ENCODE measurements around the gene RAX2. TPM values are rescaled to one million over a fixed set of nuclear protein-coding genes. Genes with fewer than 3 reads are reported as not detected.

Gene RAX2
- total RNA-seq = not detected in 2 replicates

DNA sequence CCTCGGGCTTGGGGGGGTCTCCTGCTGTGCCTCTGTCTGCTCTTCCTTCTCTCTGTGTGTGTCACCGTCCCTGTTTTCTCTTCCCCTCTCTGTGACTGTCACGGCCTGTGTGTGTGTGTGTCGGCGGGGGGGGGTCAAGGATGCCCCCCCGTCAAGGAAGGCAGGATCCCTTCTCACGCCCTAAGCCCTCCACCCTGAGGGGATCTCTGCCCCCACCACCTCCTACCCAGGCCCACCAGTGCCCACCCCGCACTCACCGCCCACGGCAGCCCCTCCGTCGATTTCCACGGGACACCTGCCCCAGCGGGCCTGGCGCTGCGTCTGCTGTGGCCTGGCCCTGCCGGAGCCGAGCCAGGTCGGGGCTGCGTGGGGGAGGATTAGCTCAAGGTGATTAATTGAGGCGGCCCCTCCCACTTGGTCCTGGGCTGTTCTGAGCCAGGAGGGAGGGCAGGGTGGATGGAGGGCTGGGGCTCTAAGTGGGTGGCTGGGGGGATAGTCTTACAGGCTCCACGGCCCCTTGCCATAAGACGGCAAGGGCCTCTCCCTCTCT is at the start of gene RAX2:
Gene RAX2 (minus strand): TSS at position 323 of the 550 bp plus-strand sequence. CDS start 486 bp downstream, outside the sequence.

DNA sequence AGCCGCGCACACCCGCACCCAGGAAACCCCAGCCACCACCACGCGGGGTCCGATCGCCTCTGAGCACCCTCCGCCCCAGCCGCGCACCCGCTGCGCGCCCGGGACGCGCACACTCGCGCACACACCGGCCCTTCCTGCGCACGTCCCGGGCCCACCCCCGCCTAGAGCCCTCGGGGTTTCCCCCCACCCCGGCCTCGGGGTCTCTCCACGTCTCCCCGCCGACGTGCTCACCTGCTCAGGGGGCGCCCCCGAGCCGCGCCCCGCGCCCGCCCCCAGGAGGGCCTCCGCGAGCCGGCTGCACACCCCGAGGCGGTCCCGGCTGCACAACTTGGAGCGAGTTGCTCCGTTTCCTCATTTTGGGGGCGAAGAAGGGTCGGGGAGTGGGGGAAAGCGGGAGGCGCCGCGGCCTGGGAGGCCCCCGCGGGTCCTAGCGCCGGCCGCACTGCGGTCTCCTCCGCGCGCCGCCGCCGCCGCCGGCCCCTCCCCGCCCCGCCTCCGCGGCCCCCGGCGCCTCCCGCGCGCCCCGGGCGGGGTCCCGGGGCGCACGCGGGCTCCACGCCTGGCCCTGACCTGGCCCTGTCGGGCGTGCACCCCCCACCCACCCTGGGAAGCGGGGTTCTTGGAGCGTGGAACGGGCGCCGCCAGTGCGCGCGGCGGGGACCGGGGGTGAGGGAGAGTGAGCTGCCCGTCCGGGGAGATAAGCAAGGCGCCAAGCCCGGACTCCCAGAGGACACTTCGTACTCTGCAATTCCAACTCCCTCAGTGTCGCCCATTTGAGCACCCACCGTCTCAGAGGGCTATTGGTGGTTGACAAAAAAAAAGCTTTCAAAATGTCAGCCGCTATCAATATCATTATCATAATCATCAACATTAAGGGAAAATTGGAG is 14.2 kb upstream of the RAX2 start, which contains the start of gene MATK:
Gene MATK (minus strand): TSS at position 444 of the 887 bp plus-strand sequence. CDS start 1,246 bp downstream, outside the sequence.

GRCh38 chr19:3762501-3763459 is 9.2 kb downstream of the RAX2 start, which contains the start of gene MRPL54:
MRPL54 (plus strand) TSS chr19:3762682; CDS start chr19:3762701, 19 bp downstream.

GRCh38 chr19:3761382-3762129 is 10.5 kb downstream of the RAX2 start, which contains the start of gene APBA3:
APBA3 (minus strand) TSS chr19:3761692; CDS start chr19:3760264, 1,428 bp downstream.

Other genes with a start within 250 kb of the RAX2 start
- not detected in 2 replicates for gene TEKTIP1, start 233.1 kb downstream of the RAX2 start, total RNA-seq
- gene MFSD12, start 214.6 kb downstream of the RAX2 start, total RNA-seq = 57.7 and 87.0 TPM in 2 replicates
- 67.4 and 88.1 TPM in 2 replicates for gene HMG20B, start 199.3 kb downstream of the RAX2 start, total RNA-seq
- gene GIPC3, start 186.8 kb downstream of the RAX2 start, total RNA-seq = 0.09 TPM in 1 of 2 replicates, not detected in the other
- gene TBXA2R, start 165.4 kb downstream of the RAX2 start, total RNA-seq = 1.1 and 1.5 TPM in 2 replicates
- 23.8 and 30.3 TPM in 2 replicates for gene CACTIN, start 145.4 kb downstream of the RAX2 start, total RNA-seq
- gene PIP5K1C, start 71.8 kb downstream of the RAX2 start, total RNA-seq = 20.3 and 33.6 TPM in 2 replicates
- under 0.01 TPM in 1 of 2 replicates, not detected in the other for gene TJP3, start 63.8 kb downstream of the RAX2 start, total RNA-seq
- gene APBA3, start 10.5 kb downstream of the RAX2 start, total RNA-seq = 12.1 and 12.5 TPM in 2 replicates
- 16.6 and 54.7 TPM in 2 replicates for gene MRPL54, start 9.5 kb downstream of the RAX2 start, total RNA-seq
- gene MATK, start 14.2 kb upstream of the RAX2 start, total RNA-seq = 0.16 TPM in 1 of 2 replicates, not detected in the other
- not detected in 2 replicates for gene ZFR2, start 96.8 kb upstream of the RAX2 start, total RNA-seq
- gene ATCAY, start 108.5 kb upstream of the RAX2 start, total RNA-seq = not detected in 2 replicates
- not detected in 2 replicates for gene NMRK2, start 160.8 kb upstream of the RAX2 start, total RNA-seq
- gene DAPK3, start 198.9 kb upstream of the RAX2 start, total RNA-seq = 105 and 154 TPM in 2 replicates
- 2,991 and 4,523 TPM in 2 replicates for gene EEF2, start 213.2 kb upstream of the RAX2 start, total RNA-seq
- gene PIAS4, start 235.5 kb upstream of the RAX2 start, total RNA-seq = 9.8 and 13.6 TPM in 2 replicates

Data from bronchial smooth muscle cell (primary cell).